GM12875 (cell line): ENCODE data around the gene SLC35F2.
"Not testable (repeated sequence)": the region's sequence is repeated elsewhere in the genome, so short reads cannot be mapped to it uniquely, and the experiment has no call there.

Experiments used
- H3K4me3 ChIP-seq: one replicate; pipeline ENCODE4 v1.5.1; 2011; ENCODE audit warnings: low read depth, low read length, control low read depth
- TF ChIP-seq, protein P1 (sequence below): IDR thresholded peaks from 2 replicates; pipeline ENCODE4 v1.5.1; 2011; ENCODE audit warnings: low read depth, mild to moderate bottlenecking, control low read depth, inconsistent platforms, low read length, moderate library complexity, borderline replicate concordance; ENCODE audit not compliant: insufficient read depth

SLC35F2 gene

DNA sequence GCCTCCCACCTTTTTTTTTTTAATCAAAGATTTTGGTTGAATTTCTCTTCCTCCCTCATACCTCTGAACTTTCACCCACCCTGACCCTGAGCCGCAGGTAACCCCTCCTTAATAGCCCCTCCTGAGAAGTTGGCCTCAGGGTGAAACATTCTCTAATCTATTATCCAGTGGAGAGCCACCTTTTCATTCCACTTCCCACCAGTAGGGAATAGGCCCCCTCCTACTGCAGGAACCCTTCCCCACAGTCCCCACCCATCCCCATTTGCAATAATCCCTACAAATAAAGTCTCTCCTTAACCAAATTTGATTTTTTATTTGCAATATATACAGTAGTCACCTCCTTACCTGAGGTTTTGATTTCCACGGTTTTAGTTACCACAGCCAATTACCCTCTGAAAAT lies 2.1 kb upstream of the SLC35F2 start:
- no peak overlapping the region for H3K4me3 ChIP-seq
- TF ChIP-seq, protein P1, sequence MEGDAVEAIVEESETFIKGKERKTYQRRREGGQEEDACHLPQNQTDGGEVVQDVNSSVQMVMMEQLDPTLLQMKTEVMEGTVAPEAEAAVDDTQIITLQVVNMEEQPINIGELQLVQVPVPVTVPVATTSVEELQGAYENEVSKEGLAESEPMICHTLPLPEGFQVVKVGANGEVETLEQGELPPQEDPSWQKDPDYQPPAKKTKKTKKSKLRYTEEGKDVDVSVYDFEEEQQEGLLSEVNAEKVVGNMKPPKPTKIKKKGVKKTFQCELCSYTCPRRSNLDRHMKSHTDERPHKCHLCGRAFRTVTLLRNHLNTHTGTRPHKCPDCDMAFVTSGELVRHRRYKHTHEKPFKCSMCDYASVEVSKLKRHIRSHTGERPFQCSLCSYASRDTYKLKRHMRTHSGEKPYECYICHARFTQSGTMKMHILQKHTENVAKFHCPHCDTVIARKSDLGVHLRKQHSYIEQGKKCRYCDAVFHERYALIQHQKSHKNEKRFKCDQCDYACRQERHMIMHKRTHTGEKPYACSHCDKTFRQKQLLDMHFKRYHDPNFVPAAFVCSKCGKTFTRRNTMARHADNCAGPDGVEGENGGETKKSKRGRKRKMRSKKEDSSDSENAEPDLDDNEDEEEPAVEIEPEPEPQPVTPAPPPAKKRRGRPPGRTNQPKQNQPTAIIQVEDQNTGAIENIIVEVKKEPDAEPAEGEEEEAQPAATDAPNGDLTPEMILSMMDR = no peak

DNA sequence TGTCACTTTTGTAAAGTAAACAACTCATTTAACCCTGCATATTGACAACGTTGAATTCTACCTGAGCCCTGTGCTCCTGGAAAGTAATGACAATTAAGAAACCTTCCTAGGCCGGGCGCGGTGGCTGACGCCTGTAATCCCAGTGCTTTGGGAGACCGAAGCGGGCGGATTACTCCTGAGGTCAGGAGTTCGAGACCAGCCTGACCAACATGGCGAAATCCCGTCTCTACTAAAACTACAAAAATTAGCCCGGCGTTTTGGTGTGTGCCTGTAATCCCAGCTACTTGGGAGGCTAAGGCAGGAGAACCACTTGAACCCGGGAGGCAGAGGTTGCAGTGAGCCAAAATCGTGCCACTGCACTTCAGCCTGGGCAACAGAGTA lies 1.6 kb upstream of the SLC35F2 start:
- not testable (repeated sequence) for H3K4me3 ChIP-seq

DNA sequence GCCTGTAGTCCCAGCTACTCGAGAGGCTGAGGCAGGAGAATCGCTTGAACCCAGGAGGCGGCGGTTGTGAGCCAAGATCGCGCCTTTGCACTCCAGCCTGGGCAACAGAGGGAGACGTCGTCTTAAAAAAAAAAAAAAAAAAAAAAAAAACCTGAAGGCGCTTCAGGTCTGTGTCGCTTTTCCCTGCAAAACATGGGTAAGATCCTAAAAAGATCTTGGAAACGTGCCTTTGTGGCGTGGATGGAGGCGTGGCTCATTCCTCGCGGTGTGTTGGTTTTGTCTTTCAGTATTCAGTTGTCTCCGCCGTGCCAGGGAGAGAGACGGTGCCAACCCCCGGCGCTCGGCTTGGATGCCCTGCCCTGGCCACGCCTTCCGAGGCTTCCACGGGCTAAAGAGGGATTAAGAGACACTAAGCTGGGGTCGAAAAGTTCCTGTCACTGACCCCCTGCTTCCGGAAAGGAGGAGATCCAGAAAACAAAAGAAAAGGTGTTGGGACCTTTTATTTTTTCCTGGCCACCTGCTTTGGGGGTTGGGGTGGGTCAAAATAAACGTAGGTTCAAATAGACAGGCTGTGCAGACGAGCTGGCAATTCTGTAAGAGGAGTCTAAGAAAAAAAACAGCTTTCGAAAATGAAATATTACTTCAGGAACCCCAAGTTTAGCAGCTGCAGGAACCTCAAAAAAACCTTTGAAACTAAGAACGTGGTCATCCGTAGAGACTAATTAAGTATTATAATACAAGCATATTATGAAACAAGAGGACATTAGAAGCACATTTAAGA lies 1.1 kb upstream of the SLC35F2 start:
- TF ChIP-seq, protein P1 = no peak
- H3K4me3 ChIP-seq = peak overlapping the region; percentile 93

DNA sequence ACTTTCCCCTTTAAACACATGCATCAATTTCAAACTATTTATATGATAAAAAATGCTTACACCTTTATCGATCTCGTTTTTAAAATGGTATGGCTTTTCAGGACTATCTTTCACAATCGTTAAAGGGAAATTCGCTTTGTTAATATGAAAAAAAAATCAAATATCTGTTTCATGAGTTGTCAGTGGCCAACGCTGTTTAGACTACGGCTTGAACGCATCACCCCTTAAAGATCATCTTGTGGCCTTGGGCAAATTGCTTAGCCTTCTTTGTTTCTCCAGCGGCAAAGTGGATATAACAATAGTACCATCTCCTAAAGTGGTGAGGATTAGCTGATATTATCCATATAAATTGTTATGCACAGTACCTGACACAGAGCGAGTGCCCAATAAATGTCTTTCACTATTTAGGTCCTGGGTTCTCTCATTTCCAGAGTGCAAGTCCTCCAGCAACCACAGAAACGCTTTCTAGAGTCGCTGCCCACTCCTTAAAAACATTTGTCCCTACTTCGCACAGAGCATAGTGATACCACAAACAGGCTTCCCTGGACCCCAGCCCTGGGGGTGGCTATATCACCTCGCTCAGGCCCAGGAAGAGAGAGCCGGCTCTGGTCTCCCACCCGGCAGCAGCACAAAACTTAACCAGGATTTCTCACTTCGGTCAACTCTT lies 904 bp downstream of the SLC35F2 start:
- peak overlapping the region; percentile 93 for H3K4me3 ChIP-seq
- TF ChIP-seq, protein P1 = no peak

DNA sequence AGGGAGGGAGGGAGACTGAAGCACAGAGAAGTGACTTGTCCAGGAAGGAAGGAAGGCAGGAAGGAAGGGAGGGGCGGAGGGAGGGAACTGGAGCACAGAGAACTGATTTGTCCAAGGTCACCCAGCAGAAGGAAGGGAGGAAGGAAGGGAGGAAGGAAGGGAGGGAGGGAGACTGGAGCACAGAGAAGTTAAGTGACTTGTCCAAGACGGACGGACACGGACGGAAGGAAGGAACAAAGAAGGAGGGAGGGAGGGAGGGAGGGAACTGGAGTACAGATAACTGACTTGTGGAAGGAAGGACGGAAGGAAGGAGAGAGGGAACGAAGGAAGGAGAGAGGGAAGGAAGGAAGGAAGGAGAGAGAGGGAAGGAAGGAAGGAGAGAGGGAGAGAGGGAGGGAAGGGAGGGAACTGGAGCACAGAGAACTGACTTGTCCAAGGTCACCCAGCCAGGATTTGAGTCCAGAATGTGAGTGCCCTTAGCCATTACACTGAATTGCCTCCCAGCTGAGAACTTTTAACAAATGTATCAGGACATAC lies 1.5 kb downstream of the SLC35F2 start:
- peak overlapping the region; percentile 93 for H3K4me3 ChIP-seq
- TF ChIP-seq, protein P1 = no peak

DNA sequence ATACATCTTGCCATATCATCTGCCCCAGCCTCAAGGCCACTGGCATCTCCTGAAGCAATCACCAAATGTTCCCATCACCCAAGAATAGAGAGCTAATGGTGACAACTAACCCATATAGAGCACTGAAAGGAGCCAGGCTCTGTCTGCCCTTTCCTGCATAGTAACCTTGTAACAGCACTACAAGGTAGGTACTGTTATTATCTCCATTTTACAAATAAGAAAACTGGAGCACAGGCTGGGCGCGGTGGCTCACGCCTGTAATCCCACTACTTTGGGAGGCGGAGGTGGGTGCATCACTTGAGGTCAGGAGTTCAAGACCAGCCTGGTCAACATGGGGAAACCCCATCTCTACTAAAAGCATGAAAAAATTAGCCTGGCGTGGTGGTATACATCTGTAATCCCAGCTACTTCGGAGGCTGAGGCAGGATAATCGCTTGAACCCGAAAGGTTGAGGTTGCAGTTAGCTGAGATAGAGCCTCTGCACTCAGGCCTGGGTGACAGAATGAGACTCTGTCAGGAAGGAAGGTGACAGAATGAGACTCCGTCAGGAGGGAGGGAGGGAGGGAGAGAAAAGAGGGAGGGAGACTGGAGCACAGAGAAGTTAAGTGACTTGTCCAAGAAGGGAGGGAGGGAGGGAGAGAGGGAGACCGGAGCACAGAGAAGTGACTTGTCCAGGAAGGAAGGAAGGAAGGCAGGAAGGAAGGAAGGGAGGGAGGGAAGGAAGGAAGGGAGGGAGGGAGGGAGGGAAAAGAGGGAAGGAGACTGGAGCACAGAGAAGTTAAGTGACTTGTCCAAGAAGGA lies 2.2 kb downstream of the SLC35F2 start:
- H3K4me3 ChIP-seq = no peak overlapping the region
- TF ChIP-seq, protein P1 = no peak

DNA sequence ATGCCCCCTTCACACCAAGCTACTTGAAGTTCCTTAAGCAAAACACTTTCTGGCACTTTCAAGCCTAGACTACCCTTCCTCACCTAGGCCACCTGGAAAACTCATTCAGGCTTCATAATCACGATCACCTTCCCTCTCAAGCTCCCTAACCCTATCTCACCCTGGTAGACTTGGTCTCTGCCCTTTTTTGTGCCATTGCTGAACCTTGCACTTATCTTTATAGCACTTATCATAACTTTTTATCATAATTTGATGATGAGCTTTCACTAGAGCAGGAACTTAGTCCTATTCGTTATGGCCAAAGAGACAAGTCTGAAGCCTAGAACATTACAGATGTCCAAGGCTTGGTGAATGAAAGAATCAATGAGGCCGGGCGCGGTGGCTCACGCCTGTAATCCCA lies 5.5 kb downstream of the SLC35F2 start:
- no peak overlapping the region for H3K4me3 ChIP-seq
- TF ChIP-seq, protein P1 = no peak
